Progenitor cell of endocrine pancreas (in vitro differentiated cells): Measurements from ENCODE around the gene CELSR1. TPM values are rescaled to one million over a fixed set of nuclear protein-coding genes. Genes with fewer than 3 reads are reported as not detected.

Experiments
- DNase-seq: peaks from one replicate; pipeline ENCODE4 v3.0.0; 2021; ENCODE audit warnings: low spot score; ENCODE audit not compliant: unreplicated experiment
- H3K27ac Mint-ChIP-seq: 2 replicates; pipeline ENCODE4 v1.8.0; 2021; ENCODE audit warnings: mild to moderate bottlenecking, moderate library complexity, mixed read lengths
- H3K27me3 Mint-ChIP-seq: 2 replicates; pipeline ENCODE4 v1.8.0; 2021; ENCODE audit warnings: mixed read lengths
- H3K36me3 Mint-ChIP-seq: 2 replicates; pipeline ENCODE4 v1.8.0; 2022; ENCODE audit warnings: mixed read lengths; ENCODE audit not compliant: insufficient read depth
- H3K4me1 Mint-ChIP-seq: 2 replicates; pipeline ENCODE4 v1.8.0; 2021; ENCODE audit warnings: low read depth, mixed read lengths
- H3K4me3 Mint-ChIP-seq: 2 replicates; pipeline ENCODE4 v1.8.0; 2021; ENCODE audit warnings: low read depth, mild to moderate bottlenecking, moderate library complexity, mixed read lengths
- H3K9me3 Mint-ChIP-seq: 2 replicates; pipeline ENCODE4 v1.8.0; 2021; ENCODE audit warnings: low read depth, mixed read lengths
- CTCF ChIP-seq: fragments of 200-600 bp; sonication (generic); IDR thresholded peaks from one replicate; pipeline ENCODE4 v1.5.0; 2021; ENCODE audit warnings: antibody characterized with exemption, mild to moderate bottlenecking; ENCODE audit not compliant: unreplicated experiment
- total RNA-seq: library from RNA; stranded (reverse); gene quantifications from 2 replicates; pipeline ENCODE4 v1.2.1, GENCODE V29; 2021

Gene CELSR1
- total RNA-seq, 1 donor from 2014 or later = 20.9 TPM

DNA sequence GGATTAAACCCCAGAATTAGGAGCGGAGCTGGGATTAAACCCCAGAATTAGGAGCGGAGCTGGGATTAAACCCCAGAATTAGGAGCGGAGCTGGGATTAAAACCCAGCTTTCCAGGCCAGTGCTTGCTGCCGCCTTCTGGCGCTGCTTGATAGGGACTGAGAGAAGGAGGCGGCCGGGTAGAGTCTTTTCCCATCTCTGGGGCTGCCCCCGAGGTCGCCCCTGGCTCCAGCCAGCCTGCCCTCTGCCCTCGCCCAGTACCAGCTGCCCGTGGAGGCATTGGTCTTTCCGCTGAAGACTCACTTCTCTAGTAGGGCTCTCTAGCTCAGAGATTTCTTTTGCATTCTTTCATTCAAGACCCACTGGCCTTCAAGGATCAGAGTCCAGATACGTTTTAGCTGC is 196.7 kb downstream of the CELSR1 start:
- Mint-ChIP-seq H3K36me3 (peaks cover 18% of the 10 kb centered on the region), H3K27ac (no peak overlapping the region)

GRCh38 chr22:46339956-46340355 is 197.5 kb downstream of the CELSR1 start:
- no peak for DNase-seq
- Mint-ChIP-seq H3K36me3 (peaks cover 16% of the 10 kb centered on the region), H3K27ac (no peak overlapping the region), H3K27me3 (no peaks in the 10 kb centered on the region), H3K4me3 (no peak overlapping the region), H3K9me3 (no peaks in the 10 kb centered on the region), H3K4me1 (peaks cover 12% of the 10 kb centered on the region)
- TF ChIP-seq CTCF = no peak

More for the DNA sequence above, 196.7 kb downstream of the CELSR1 start:
- TF ChIP-seq CTCF = no peak
- no peaks in the 10 kb centered on the region for H3K9me3 Mint-ChIP-seq
- no peaks in the 10 kb centered on the region for H3K27me3 Mint-ChIP-seq
- DNase-seq = no peak
- peaks cover 9% of the 10 kb centered on the region for H3K4me1 Mint-ChIP-seq
- no peak overlapping the region for H3K4me3 Mint-ChIP-seq

- H3K4me1 Mint-ChIP-seq = peaks cover 12% of the 10 kb centered on the region
- DNase-seq = no peak
- no peaks in the 10 kb centered on the region for H3K27me3 Mint-ChIP-seq
- no peak for TF ChIP-seq CTCF
- no peak overlapping the region for H3K4me3 Mint-ChIP-seq
- no peak overlapping the region for H3K27ac Mint-ChIP-seq
- H3K9me3 Mint-ChIP-seq = no peaks in the 10 kb centered on the region
- peaks cover 13% of the 10 kb centered on the region for H3K36me3 Mint-ChIP-seq
Measured at GRCh38 chr22:46338636-46339035, 198.8 kb downstream of the CELSR1 start.

DNA sequence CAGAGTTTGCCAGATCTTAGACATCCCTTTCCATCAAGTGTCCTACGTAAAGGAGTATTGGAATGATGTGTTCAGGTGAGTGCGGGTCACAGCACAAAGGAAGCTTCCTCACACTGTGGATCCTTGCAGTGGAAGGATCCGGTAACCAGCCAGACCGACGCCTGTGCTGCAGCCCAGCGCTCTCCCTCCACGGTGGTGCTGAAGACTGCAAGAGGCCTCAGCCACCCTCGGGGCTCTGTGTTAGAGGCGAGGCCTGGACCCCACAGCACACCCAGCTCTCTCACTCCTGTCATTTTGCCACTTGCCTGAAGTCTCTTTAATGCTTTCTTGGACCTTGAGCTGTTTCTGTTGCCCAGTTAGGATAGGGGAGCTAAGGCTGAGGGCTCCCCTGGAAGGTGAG is 199.6 kb downstream of the CELSR1 start:
- Mint-ChIP-seq H3K36me3 (peaks cover 13% of the 10 kb centered on the region), H3K4me3 (peak overlapping the region; percentile 32), H3K4me1 (peaks cover 12% of the 10 kb centered on the region)

More for the DNA sequence above, 199.6 kb downstream of the CELSR1 start:
- no peaks in the 10 kb centered on the region for H3K9me3 Mint-ChIP-seq
- no peak overlapping the region for H3K27ac Mint-ChIP-seq
- TF ChIP-seq CTCF = no peak
- DNase-seq = no peak
- no peaks in the 10 kb centered on the region for H3K27me3 Mint-ChIP-seq
